Stimulated activated naive CD8-positive, alpha-beta T cell treated with anti-CD3 and anti-CD28 coated beads, Interleukin-15, Interleukin-2, amounts not matched to agents 100 U/mL and 50 U/mL, for 24 hours (primary cell): Measurements from ENCODE around the gene HECA.

ENCODE experiments used
- ATAC-seq: fragments of 150-1000 bp; cut with Tn5 transposase; one replicate; pipeline ENCODE4 v1.10.0; 2021
- DNase-seq: peaks from one replicate; pipeline ENCODE4 v3.0.0; 2021

HECA gene

GRCh38 chr6:139161169-139161568 lies 26.3 kb downstream of the HECA start:
- DNase-seq (peak; percentile 49), ATAC-seq (peak; percentile 57)

DNA sequence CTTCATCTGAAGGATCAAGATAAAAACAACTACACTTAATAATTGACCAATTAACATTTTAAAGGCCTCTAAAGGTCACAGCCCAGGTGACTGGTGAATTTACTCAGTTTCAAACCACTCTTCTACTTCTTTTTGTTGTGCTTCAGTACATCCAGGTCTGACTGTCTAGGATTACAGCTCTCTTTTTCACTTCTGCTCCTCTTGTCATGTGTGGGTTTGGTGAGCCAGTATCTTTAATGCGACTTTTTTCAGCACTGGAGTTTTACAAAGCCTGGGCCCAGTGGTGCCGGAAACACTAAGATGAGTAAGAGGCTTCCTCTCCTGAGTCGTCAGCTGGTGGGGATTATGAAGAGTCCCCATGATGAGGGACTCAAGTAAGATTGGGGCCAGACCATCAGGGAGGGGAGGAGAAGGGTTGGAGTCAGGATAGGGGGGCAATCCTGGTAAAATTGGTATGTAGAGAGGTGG lies 27.0 kb downstream of the HECA start:
- ATAC-seq (peak; percentile 91), DNase-seq (peak; percentile 62)

GRCh38 chr6:139164001-139164400 lies 29.1 kb downstream of the HECA start:
- ATAC-seq (peak; percentile 21), DNase-seq (peak; percentile 52)

GRCh38 chr6:139165324-139165723 lies 30.4 kb downstream of the HECA start:
- DNase-seq (no peak), ATAC-seq (no peak)

- DNase-seq, result no peak
- no peak for ATAC-seq
These were observed 31.5 kb downstream of the HECA start for GRCh38 chr6:139166238-139166955.

- DNase-seq (no peak), ATAC-seq (no peak)
These were observed 32.1 kb downstream of the HECA start for GRCh38 chr6:139166956-139167313.

DNA sequence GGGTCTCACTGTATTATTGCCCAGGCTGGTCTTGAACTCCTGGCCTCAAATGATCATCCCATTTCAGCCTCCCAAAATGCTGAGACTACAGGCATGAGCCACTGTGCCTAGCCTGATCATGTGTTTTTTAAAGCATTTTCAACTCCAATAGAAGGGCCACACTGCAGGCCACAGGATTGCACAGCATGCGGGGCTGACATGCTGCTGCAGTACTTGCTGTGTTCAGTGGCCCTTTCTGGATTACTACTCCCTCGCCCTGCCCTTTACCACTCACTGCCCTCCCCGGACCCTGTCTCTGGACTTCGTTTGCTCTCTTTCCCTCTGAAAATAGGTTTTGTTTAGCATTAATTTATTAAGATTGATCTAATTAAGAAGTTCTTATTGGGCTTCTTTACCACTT lies 37.3 kb downstream of the HECA start:
- DNase-seq (no peak), ATAC-seq (no peak)

DNA sequence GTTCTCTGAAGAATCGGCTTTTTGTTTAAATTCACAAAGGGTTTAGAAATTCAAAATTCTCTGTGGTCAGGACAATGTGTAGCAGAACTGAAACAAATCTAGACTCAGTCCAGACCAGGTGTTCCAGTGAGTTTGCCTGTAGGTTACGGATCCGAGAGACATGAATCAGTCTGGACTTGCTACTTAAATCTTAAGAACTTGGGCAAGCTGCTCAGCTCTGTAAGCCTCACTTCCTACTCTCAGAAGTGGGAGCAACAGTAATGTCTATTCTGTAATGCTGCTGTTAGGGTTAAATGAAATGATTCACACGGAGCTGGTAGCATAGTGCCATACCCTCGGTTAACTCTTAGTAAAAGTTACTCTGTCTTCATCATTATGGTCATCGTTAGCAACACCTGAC lies 37.7 kb downstream of the HECA start:
- DNase-seq (no peak), ATAC-seq (peak; percentile 58)

DNA sequence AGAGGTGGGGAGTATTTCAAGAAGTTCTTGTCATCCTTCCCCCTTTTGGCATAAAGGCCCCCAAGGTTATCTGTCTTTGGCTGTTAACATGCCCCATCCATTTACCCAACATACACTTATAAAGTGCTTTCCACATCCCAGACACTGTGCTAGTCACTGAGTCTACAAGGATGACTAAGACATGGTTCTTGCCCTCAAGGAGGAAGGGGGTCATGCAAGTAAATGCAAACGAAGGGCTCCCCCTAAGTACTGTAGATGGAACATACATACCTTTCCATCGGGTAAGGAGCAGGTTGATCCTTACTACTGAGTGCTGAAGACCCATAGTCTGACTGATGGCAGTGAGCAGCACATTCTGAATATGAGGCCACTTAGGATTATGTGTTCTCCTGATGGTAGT lies 38.3 kb downstream of the HECA start:
- no peak for DNase-seq
- ATAC-seq, result peak; percentile 98

- ATAC-seq, result no peak
- no peak for DNase-seq
These were observed 38.9 kb downstream of the HECA start for GRCh38 chr6:139173822-139174221.

- ATAC-seq, result no peak
These were observed 40.1 kb downstream of the HECA start for GRCh38 chr6:139174961-139175360.

GRCh38 chr6:139175389-139175948 lies 40.6 kb downstream of the HECA start:
- ATAC-seq (no peak), DNase-seq (no peak)

More at GRCh38 chr6:139174961-139175360, 40.1 kb downstream of the HECA start:
- no peak for DNase-seq

GRCh38 chr6:139181236-139181635 lies 46.4 kb downstream of the HECA start:
- DNase-seq (no peak), ATAC-seq (no peak)

DNA sequence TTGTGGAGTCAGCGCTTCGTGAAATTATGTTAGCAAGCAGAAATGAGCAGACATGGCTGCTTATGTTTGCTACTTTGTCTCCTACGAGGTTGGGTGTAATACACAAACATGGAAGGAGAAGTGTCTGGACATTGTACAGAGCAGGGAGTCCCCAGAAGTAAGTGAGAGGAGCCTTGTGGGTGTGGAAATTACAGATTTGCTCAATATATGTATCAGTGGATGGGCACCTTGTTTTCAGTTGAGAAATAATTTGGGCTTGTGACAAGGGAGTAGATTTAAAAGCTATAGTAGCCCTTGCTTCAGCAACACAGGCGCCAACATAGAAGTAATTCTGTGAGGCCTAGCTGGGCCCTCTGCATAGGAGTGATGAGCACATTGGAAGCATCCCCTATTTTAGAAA lies 49.2 kb downstream of the HECA start:
- ATAC-seq, result no peak
- no peak for DNase-seq

DNA sequence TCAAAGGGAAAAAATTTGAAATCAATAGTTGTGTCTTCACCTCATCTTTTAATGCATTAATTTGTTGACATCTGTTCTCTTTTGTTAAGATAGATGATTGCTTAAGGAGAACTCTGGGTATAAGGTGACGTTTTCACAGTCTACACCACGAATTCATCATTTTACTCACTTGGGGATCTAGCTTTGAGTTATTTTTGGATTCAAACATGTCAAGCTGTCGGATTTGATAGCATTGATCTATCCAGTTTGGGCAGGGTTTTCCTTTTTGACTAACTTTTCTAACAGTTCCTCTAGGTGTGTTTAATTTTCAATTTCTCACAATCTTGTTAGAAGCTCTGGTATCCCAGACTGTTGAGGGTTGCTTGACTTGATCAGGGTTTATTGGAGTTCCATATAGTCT lies 49.6 kb downstream of the HECA start:
- ATAC-seq, result no peak
- no peak for DNase-seq

DNA sequence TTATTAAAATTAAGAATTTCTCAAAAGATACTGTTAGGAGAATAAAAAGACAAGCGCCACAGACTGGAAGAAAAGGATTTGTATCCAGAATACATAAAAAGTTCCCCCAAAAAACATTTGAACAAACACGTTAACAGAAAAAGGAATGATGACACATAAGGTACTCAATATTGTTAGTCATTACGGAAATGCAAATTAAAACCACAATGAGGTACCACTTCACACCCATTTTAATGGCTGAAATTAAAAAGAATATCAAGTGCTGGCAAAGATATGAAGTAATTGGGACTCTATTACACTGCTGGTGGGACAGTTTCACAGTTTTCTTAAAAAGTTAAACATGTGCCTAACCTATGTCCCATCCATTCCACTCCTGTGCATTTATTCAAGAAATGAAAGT lies 51.4 kb downstream of the HECA start:
- ATAC-seq (peak; percentile 57), DNase-seq (no peak)

- peak; percentile 24 for ATAC-seq
- DNase-seq, result no peak
These were observed 51.8 kb downstream of the HECA start for GRCh38 chr6:139186692-139187091.

GRCh38 chr6:139187489-139187888 lies 52.6 kb downstream of the HECA start:
- ATAC-seq, result peak; percentile 45
- DNase-seq, result no peak

DNA sequence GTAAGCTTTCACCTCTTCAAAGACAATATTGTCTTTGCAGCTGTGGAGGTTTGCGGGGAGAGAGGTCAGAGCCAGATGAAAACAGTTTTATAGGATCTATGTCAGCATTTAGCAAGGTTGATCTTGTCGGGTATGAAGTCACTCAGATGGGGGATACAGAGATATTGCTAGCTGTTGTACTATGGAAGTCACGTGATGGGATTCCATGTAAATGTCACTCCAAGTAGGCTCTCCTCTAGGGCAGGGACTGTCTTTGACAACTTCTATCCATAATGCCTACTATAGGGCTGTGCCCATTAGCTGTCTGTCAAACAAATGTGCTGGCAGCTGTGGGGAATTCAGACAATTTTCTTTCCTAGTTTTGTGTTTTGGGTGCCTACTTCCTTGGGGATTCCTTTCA lies 54.8 kb downstream of the HECA start:
- DNase-seq (no peak), ATAC-seq (no peak)

DNA sequence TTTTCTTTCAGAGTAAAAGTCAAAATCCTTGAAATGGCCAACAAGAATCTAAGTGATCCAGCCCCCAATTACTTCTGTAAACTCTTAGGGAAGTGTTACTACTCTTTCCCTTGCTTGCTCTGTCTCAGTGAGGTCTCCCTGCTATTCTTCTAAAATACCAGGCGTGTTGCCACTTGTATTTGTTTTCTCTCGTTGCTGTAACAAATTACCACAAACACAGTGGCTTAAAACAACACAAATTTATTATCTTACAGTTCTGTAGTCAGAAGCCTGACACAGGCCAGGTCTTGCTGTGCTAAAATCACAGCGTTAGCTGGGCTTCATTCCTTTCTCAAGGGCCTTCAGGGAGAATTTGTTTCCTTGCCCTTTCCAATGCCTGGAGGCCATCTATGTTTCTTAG lies 59.9 kb downstream of the HECA start:
- no peak for DNase-seq

DNA sequence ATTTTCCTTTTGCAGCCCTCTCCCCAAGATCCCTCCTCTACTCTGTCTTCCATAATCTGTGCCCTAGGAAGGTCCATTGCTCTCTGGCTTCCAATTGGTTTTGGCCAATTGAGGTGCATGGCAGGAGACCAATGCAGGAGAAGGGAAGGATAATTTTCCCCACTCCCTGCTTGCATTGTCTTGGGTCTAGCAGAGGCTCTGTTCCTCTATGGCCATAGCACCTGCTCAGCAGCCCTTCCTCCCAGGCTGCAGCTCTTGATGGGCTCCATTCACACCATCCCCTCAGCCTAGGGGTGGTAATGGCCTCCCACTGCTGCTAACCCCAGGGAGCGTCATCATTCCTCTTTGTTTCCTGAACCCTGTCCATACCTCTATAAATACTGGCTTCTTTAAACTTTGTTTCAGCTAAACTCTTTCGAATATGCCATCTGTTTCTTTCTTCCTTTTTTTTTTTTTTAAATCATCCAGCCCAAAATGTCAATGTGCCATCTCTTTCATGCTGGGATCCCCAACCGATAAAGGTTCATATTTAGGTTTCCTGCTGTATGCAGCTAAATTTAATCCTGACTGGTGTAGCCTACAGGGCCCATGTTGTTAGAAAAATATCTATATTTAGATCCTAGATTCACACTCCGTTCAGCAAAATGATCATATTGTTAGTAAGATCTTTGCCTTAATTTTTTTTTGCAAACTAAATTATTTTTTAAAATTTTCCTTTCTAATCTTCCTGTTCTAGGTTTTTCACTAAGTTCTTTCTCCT lies 63.8 kb downstream of the HECA start:
- no peak for DNase-seq
- no peak for ATAC-seq

More for the DNA sequence above, 59.9 kb downstream of the HECA start:
- ATAC-seq, result no peak

DNA sequence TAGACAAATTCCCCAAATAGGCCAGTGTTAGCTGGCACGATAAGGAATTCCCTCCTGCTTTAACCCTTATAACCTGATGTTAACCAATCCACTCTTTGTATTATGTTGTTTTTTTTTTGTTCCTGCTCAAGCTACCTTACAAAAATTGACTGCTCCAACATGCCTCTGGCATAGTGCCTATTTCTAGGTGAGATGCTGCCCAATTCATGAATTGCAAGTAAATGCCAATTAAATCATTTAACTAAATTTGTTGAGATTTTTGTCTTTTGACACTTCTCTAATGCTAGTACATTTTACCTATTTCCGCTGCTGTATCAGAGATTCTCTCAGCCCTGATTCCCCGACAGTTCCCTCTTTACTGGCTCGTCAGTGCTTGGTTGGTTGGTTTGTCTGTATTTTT lies 66.5 kb downstream of the HECA start:
- ATAC-seq (no peak), DNase-seq (no peak)

DNA sequence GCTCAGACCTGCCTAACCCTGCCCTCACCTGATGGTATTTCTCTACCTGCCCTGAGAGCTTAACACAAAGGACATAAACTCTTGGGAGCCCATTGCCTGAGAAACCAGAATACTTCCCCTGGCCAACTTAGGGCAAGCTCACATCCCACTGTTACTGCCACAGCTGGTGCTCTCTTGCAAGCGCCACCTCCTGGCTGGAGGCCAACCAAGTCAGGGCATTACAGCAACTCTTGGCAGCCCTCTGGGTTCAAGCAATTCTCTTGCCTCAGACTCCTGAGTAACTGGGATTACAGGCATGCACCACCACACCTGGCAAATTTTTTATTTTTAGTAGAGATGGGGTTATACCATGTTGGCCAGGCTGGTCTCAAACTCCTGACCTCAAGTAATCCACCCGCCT lies 70.1 kb downstream of the HECA start:
- ATAC-seq (no peak), DNase-seq (no peak)
